OCI-LY3 (cell line): ENCODE results near the gene CALML6.

Experiments
- H2AFZ ChIP-seq: fragments of 200-600, 300-600 bp; shearing (Covaris generic); 2 replicates; pipeline ENCODE4 v1.6.0; 2014; ENCODE audit warnings: antibody characterized with exemption, low read depth, low read length
- H3K27ac ChIP-seq: fragments of 200-600, 300-600 bp; sonication (generic); 2 replicates; pipeline ENCODE4 v1.5.1; 2014; ENCODE audit warnings: mild to moderate bottlenecking, low read length, moderate library complexity, mixed read lengths
- H3K27me3 ChIP-seq: fragments of 200-600, 300-600 bp; sonication (generic); 2 replicates; pipeline ENCODE4 v1.6.1; 2014; ENCODE audit warnings: low read depth, low read length, mixed read lengths
- H3K36me3 ChIP-seq: fragments of 200-600, 300-600 bp; sonication (generic); replicated peaks from 2 replicates; pipeline ENCODE3; 2014; ENCODE audit warnings: low read depth, low read length, mixed read lengths
- H3K4me1 ChIP-seq: fragments of 300-600, 200-600 bp; sonication (generic); 2 replicates; pipeline ENCODE4 v1.6.1; 2014; ENCODE audit warnings: low read length, mixed read lengths
- H3K4me2 ChIP-seq: fragments of 200-600, 300-600 bp; sonication (generic); 2 replicates; pipeline ENCODE4 v1.6.1; 2014; ENCODE audit warnings: low read length, mixed read lengths
- H3K4me3 ChIP-seq: fragments of 300-600, 200-600 bp; sonication (generic); 2 replicates; pipeline ENCODE4 v1.5.1; 2014; ENCODE audit warnings: antibody characterized with exemption, mild to moderate bottlenecking, low read length, moderate library complexity
- H3K79me2 ChIP-seq: fragments of 300-600, 200-600 bp; shearing (Covaris generic); 2 replicates; pipeline ENCODE4 v1.6.1; 2014; ENCODE audit warnings: mild to moderate bottlenecking, low read length, mixed read lengths
- H3K9ac ChIP-seq: fragments of 300-600, 200-600 bp; shearing (Covaris generic); 2 replicates; pipeline ENCODE4 v1.6.0; 2014; ENCODE audit warnings: mild to moderate bottlenecking, low read length, moderate library complexity
- H3K9me3 ChIP-seq: fragments of 200-600, 300-600 bp; shearing (Covaris generic); 2 replicates; pipeline ENCODE4 v1.6.1; 2014; ENCODE audit warnings: low read length, mixed read lengths; ENCODE audit not compliant: insufficient read depth
- H4K20me1 ChIP-seq: fragments of 200-600, 300-600 bp; sonication (generic); 2 replicates; pipeline ENCODE4 v1.6.1; 2016; ENCODE audit warnings: low read length, mixed read lengths; ENCODE audit not compliant: insufficient read depth
- EZH2phosphoT487 ChIP-seq: fragments of 200-600 bp; shearing (Covaris generic); IDR thresholded peaks from 2 replicates; pipeline ENCODE4 v1.6.1; 2018; ENCODE audit warnings: antibody characterized with exemption, mixed run types, low read depth
- TF ChIP-seq, protein P1 (sequence below): fragments of 200-600, 300-600 bp; sonication (generic); IDR thresholded peaks from 2 replicates; pipeline ENCODE4 v1.5.1; 2014; ENCODE audit warnings: antibody characterized with exemption, low read length, low read depth

CALML6 gene

DNA sequence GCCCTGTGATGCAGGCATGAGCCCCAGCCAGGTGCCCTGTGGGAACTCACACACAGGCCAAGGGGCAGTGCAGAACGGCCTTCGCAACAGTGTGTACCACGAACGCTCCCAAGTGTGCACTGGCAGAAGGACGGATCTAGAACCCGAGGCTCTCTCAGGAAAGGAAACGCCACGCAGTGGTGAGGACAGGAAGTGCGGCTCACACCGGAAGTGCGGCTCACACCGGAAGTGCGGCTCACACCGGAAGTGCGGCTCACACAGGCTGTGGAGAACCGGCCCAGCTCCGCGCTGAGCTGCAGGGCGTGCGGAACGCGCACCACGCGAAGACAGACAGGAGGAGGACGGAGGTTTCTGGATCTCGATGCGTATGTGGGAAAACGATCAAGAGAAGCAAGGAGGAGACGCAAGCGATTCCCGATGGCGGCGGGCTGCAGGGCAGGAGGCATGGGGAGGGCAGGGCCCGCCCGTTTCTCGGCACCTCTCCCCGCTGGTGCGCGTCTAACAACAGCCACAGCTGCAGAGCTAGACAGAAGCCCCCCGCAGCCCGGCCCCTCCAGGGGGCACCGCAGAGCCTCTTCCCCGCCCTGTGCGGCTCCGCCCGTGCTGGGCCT is 39.9 kb downstream of the CALML6 start:
- no peaks in the 10 kb centered on the region for H3K27me3 ChIP-seq

DNA sequence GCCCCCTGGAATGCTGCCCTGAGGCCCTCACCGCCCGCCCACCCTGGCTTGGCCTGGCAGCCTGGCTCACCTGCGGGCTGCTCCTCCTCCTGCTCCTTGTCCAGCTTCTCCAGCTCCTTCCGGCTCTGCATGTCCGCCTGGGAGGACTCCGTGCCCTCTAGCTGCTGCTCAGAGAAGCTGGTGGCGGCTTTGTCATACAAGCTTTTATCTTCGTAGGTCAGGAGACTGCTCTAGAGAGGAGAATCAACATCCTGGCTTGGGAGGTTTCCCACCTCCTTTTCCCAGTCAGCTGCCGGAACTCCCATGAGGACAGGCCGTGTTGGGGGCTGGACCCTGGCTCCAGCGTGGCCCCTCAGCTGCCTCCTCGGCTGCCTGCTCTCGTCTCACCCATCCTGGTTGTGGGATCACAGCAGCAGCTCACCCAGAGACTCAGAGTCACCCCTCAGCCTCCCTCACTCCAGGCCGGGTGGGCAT is 40.6 kb downstream of the CALML6 start:
- TF ChIP-seq, protein P1, sequence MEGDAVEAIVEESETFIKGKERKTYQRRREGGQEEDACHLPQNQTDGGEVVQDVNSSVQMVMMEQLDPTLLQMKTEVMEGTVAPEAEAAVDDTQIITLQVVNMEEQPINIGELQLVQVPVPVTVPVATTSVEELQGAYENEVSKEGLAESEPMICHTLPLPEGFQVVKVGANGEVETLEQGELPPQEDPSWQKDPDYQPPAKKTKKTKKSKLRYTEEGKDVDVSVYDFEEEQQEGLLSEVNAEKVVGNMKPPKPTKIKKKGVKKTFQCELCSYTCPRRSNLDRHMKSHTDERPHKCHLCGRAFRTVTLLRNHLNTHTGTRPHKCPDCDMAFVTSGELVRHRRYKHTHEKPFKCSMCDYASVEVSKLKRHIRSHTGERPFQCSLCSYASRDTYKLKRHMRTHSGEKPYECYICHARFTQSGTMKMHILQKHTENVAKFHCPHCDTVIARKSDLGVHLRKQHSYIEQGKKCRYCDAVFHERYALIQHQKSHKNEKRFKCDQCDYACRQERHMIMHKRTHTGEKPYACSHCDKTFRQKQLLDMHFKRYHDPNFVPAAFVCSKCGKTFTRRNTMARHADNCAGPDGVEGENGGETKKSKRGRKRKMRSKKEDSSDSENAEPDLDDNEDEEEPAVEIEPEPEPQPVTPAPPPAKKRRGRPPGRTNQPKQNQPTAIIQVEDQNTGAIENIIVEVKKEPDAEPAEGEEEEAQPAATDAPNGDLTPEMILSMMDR, result no peak
- no peak for TF ChIP-seq EZH2phosphoT487
- no peaks in the 10 kb centered on the region for H3K4me1 ChIP-seq
- no peak overlapping the region for H2AFZ ChIP-seq
- H3K9ac ChIP-seq, result no peak overlapping the region
- peaks cover 5% of the 10 kb centered on the region; the same call in 1 of the 2 replicates for H3K9me3 ChIP-seq
- H3K4me3 ChIP-seq, result no peak overlapping the region
- no peaks in the 10 kb centered on the region for H3K79me2 ChIP-seq
- H3K4me2 ChIP-seq, result no peak overlapping the region
- 0 out of 2 replicates have a peak, but pooled peaks cover 2% of the 10 kb centered on the region for H3K27me3 ChIP-seq
- no peaks in the 10 kb centered on the region for H4K20me1 ChIP-seq
- no peak overlapping the region for H3K27ac ChIP-seq
- H3K36me3 ChIP-seq, result no peaks in the 10 kb centered on the region

More for the DNA sequence above, 39.9 kb downstream of the CALML6 start:
- no peak overlapping the region for H3K27ac ChIP-seq
- no peaks in the 10 kb centered on the region for H3K79me2 ChIP-seq
- H3K4me3 ChIP-seq, result no peak overlapping the region
- no peak overlapping the region for H3K4me2 ChIP-seq
- no peak for TF ChIP-seq EZH2phosphoT487
- TF ChIP-seq, protein P1, result no peak
- no peaks in the 10 kb centered on the region for H3K4me1 ChIP-seq
- H3K9me3 ChIP-seq, result peaks cover 5% of the 10 kb centered on the region; the same call in 1 of the 2 replicates
- no peak overlapping the region for H2AFZ ChIP-seq
- no peaks in the 10 kb centered on the region for H3K36me3 ChIP-seq
- H3K9ac ChIP-seq, result no peak overlapping the region
- H4K20me1 ChIP-seq, result no peaks in the 10 kb centered on the region

DNA sequence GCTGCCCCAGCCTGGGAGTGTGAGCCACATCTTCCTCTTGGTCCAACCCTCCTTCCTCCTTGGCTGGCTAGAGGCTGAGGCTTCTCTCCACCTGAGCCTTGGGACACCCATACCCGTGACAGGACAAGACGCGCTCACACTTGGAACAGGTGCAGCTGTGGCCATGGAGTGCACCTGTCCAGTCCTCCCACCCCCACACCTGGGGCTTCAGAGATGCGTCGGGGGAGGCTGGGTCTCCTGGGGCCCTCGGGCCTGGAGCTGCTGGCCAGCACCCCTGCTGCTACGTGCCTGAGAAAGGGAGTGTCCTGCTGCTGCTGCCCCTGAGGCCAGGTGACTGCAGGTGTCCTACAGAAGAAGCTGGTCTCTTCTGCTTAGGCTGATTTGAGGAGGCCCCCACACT is 41.0 kb downstream of the CALML6 start:
- Histone ChIP-seq H3K27ac (no peak overlapping the region), H3K4me1 (no peaks in the 10 kb centered on the region), H3K27me3 (peaks cover 5% of the 10 kb centered on the region; the same call in 1 of the 2 replicates), H3K79me2 (no peaks in the 10 kb centered on the region), H4K20me1 (no peaks in the 10 kb centered on the region), H3K4me2 (no peak overlapping the region), H2AFZ (no peak overlapping the region), H3K9ac (no peak overlapping the region), H3K36me3 (no peaks in the 10 kb centered on the region), H3K4me3 (no peak overlapping the region), H3K9me3 (peaks cover 2% of the 10 kb centered on the region; the same call in 1 of the 2 replicates)
- no peak for TF ChIP-seq EZH2phosphoT487
- TF ChIP-seq, protein P1, result no peak

DNA sequence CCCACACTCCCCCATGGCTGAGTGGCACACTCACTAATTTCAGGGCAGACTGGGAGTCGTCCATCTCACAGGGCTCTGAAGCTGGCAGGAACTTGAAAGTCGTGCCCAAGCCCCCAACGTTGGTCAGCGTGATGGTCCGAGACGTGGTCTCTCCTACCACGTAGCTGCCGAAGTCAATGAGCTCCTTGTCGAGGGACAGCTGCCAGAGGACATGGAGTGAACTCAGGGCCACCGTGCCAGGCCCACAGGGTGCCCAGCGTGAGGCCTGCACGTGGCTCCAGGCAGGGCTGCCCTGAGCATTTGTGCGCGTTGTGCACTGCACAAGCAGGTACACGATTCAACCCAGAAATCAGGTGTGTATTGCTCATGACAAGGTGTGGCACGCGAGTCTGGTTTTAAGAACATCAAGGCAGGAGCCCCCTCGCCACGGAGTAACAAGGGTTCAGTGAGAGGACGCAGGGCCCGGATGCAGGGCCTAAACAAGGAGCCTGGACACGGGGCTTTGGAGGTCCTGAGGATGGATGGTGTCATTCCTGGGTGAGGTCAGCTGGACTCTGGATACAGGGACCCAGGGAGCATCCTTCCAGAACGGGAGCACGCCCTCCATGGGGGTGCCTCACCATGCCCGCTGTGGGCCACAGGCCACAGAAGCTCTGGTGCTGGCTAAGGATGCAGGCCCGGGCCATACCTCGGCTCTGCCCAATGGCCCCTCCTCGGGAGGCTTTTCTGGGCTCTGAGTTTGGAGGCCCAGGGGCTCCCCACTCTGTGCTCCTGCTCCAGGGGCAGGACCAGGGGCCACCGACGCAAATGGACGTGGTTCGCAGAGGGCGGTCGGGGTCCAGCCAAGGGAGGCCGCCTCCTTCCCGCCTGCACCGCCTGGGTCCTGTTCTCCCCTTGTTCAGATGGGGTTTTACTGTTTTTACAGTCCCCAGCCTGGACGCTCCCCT is 41.8 kb downstream of the CALML6 start:
- Histone ChIP-seq H4K20me1 (no peaks in the 10 kb centered on the region), H3K9ac (no peak overlapping the region), H3K27ac (no peak overlapping the region), H3K4me2 (no peak overlapping the region), H3K79me2 (no peaks in the 10 kb centered on the region), H3K4me1 (no peaks in the 10 kb centered on the region), H2AFZ (no peak overlapping the region), H3K4me3 (no peak overlapping the region), H3K9me3 (no peaks in the 10 kb centered on the region), H3K36me3 (no peaks in the 10 kb centered on the region), H3K27me3 (peaks cover 8% of the 10 kb centered on the region; the same call in 1 of the 2 replicates)
- TF ChIP-seq, protein P1, result no peak
- no peak for TF ChIP-seq EZH2phosphoT487
